ENCODE data around the gene NAT8L.

The NAT8L gene

DNA sequence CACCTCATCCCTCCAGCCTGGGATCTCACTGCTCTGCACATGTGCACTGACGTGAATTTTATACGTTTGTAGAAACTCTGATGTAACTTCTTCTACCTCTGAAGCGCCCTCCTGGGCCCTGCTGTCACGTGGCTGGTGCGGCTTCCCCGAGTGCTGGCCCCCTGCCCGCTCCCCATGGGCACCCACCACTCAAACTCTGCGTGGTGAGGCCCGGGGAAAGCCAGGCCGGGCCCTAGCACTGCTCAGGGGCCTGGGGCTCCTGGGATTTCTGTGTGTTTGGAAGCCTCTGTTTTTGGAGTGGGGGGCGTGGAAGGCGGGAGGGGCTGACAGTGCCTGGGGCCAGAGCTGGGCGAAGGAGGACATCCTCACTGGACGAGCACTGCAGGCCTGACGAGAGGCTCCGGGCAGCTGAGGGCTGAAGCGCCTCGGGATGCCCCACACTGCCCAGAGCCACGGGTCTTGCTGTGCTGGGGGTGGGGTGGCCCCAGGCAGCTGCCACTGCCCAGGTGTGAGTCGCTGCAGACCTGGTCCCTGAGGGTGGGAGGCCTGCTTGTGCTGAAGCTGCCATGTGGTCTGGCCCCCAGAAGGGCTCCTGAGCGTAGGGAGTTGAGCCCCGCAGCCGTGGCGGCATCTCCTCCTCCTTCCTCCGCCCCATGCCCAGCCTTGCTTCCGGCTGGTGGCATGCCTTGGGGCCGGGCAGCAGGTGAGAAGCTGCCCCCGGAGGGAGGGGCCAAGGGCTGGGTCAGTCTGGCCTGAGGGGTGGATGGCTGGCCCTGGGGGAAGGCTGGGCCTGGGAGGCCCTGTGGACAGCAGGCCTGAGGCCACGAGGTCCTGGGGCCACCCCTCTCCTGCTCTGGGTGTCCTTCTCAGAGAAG lies 7.7 kb downstream of the NAT8L start:
- Histone ChIP-seq H3K27me3 (ENCODE audit: control insufficient read depth, insufficient read depth, low read length) (peaks cover 5% of the 10 kb centered on the region), H3K9ac (ENCODE audit: low read depth, low read length) (no peak overlapping the region), H3K9me3 (ENCODE audit: control insufficient read depth, insufficient read depth, low read length) (no peaks in the 10 kb centered on the region), H3K4me3 (ENCODE audit: low read depth, low read length) (no peak overlapping the region), H3K4me1 (ENCODE audit: control insufficient read depth, insufficient read depth, low read length) (peaks cover 6% of the 10 kb centered on the region; the same call in 1 of the 2 replicates), H3K36me3 (ENCODE audit: control insufficient read depth, insufficient read depth, low read length) (no peaks in the 10 kb centered on the region), H3K27ac (ENCODE audit: low read depth, low read length) (no peak overlapping the region)

GRCh38 chr4:2067446-2068197 lies 8.5 kb downstream of the NAT8L start:
- peaks cover 11% of the 10 kb centered on the region; the same call in 1 of the 2 replicates for H3K4me1 ChIP-seq (ENCODE audit: control insufficient read depth, insufficient read depth, low read length)
- no peak overlapping the region for H3K27ac ChIP-seq (ENCODE audit: low read depth, low read length)
- no peak overlapping the region for H3K4me3 ChIP-seq (ENCODE audit: low read depth, low read length)
- no peaks in the 10 kb centered on the region for H3K36me3 ChIP-seq (ENCODE audit: control insufficient read depth, insufficient read depth, low read length)
- no peak overlapping the region for H3K9ac ChIP-seq (ENCODE audit: low read depth, low read length)
- no peaks in the 10 kb centered on the region for H3K9me3 ChIP-seq (ENCODE audit: control insufficient read depth, insufficient read depth, low read length)
- no peaks in the 10 kb centered on the region for H3K27me3 ChIP-seq (ENCODE audit: control insufficient read depth, insufficient read depth, low read length)

- Histone ChIP-seq H3K27ac (ENCODE audit: low read depth, low read length) (no peak overlapping the region), H3K27me3 (ENCODE audit: control insufficient read depth, insufficient read depth, low read length) (no peaks in the 10 kb centered on the region), H3K9ac (ENCODE audit: low read depth, low read length) (no peak overlapping the region), H3K4me3 (ENCODE audit: low read depth, low read length) (no peak overlapping the region), H3K36me3 (ENCODE audit: control insufficient read depth, insufficient read depth, low read length) (no peaks in the 10 kb centered on the region), H3K4me1 (ENCODE audit: control insufficient read depth, insufficient read depth, low read length) (peaks cover 11% of the 10 kb centered on the region; the same call in 1 of the 2 replicates), H3K9me3 (ENCODE audit: control insufficient read depth, insufficient read depth, low read length) (no peaks in the 10 kb centered on the region)
Observed at GRCh38 chr4:2068198-2068470, 9.0 kb downstream of the NAT8L start.

- Histone ChIP-seq H3K4me1 (ENCODE audit: control insufficient read depth, insufficient read depth, low read length) (peaks cover 11% of the 10 kb centered on the region; the same call in 1 of the 2 replicates), H3K36me3 (ENCODE audit: control insufficient read depth, insufficient read depth, low read length) (no peaks in the 10 kb centered on the region), H3K27me3 (ENCODE audit: control insufficient read depth, insufficient read depth, low read length) (no peaks in the 10 kb centered on the region), H3K4me3 (ENCODE audit: low read depth, low read length) (no peak overlapping the region), H3K27ac (ENCODE audit: low read depth, low read length) (no peak overlapping the region), H3K9ac (ENCODE audit: low read depth, low read length) (no peak overlapping the region), H3K9me3 (ENCODE audit: control insufficient read depth, insufficient read depth, low read length) (no peaks in the 10 kb centered on the region)
Observed at GRCh38 chr4:2068566-2068965, 9.4 kb downstream of the NAT8L start.

DNA sequence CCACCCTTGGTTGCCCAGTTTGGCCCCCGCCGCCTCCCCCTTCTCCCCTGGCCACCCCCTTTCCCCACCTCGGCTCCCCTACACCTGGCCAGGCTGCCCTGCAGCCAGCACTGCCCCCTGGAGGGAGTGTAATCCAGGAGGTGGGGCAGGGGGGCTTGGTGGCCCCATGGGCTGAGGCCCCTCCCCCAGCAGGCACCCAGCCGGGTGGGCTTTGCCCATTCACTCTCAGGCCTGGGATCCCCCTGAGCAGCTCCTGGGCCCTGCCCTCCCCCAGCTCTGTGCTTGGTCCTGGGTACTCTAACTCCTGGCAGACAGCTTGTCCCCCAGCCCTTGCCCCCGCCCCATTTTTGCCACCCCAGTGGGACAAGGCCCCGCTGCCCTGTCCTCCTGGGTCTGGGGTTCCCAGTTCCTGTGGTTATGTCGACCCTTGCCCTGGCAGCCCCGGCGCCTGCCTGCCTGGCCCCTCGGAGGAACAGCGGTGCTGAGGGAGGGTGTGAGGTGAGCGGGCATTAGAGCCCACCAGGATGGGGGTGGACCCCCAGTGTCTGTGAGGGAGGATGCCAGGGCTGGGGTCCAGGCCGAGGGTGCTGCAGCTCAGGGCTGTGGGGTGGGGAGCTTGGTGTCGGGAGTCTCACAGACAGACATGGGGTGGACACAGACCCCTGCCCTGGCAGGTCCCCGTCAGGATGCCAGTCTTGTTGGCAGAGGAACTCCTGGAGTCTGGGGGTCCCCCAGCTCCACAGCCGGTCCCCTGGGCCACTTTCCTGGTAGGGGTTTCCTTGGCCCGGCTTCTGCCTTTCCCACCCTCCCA lies 10.2 kb downstream of the NAT8L start:
- peaks cover 11% of the 10 kb centered on the region; the same call in 1 of the 2 replicates for H3K4me1 ChIP-seq (ENCODE audit: control insufficient read depth, insufficient read depth, low read length)
- H3K9ac ChIP-seq (ENCODE audit: low read depth, low read length): no peak overlapping the region

GRCh38 chr4:2069986-2070385 lies 10.9 kb downstream of the NAT8L start:
- Histone ChIP-seq H3K4me3 (ENCODE audit: low read depth, low read length) (no peak overlapping the region), H3K4me1 (ENCODE audit: control insufficient read depth, insufficient read depth, low read length) (peaks cover 11% of the 10 kb centered on the region; the same call in 1 of the 2 replicates), H3K9me3 (ENCODE audit: control insufficient read depth, insufficient read depth, low read length) (no peaks in the 10 kb centered on the region), H3K9ac (ENCODE audit: low read depth, low read length) (no peak overlapping the region), H3K27me3 (ENCODE audit: control insufficient read depth, insufficient read depth, low read length) (no peaks in the 10 kb centered on the region), H3K27ac (ENCODE audit: low read depth, low read length) (no peak overlapping the region), H3K36me3 (ENCODE audit: control insufficient read depth, insufficient read depth, low read length) (no peaks in the 10 kb centered on the region)

More for the DNA sequence above, 10.2 kb downstream of the NAT8L start:
- H3K36me3 ChIP-seq (ENCODE audit: control insufficient read depth, insufficient read depth, low read length): no peaks in the 10 kb centered on the region
- H3K9me3 ChIP-seq (ENCODE audit: control insufficient read depth, insufficient read depth, low read length): no peaks in the 10 kb centered on the region
- H3K27me3 ChIP-seq (ENCODE audit: control insufficient read depth, insufficient read depth, low read length): no peaks in the 10 kb centered on the region
- no peak overlapping the region for H3K4me3 ChIP-seq (ENCODE audit: low read depth, low read length)
- H3K27ac ChIP-seq (ENCODE audit: low read depth, low read length): no peak overlapping the region

DNA sequence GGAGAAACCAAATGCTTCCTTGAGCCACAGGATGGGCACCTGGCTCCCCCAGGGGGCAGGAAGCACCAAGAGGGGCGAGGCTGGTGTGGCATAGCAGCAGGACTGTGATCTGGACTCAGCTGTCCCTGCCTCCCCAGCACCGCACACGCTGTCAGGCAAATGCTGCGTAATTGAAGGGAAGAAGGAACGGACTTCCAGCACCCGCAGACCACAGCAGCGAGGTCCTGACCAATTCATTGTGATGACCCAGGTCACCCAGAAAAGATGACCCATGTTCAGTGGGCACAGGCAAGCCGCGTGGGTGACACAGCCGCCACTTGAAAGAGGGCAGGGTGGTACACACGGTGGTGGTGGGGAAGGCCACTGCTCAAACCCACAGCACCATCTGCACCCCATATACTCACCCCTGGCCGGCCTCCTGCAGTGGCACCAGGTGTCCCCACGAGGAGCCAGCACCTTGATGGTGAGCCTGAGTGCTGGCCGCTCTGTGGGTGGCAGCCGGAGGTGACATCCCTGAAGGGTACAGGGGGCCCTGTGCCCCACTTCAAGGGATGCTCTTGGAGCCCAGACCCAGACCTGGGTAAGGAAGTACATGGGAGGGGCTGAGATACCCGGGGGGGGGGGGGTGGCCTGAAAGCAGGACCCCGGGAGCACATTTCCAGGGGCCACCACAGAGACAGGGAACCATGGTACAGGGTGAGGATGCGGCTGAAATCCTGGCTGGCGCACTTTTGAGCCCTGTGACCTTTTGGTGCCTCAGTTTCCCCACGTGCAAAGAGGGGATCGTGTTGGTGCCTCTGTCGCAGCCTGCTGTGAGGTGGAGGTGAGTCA lies 11.5 kb downstream of the NAT8L start:
- Histone ChIP-seq H3K27me3 (ENCODE audit: control insufficient read depth, insufficient read depth, low read length) (no peaks in the 10 kb centered on the region), H3K9me3 (ENCODE audit: control insufficient read depth, insufficient read depth, low read length) (no peaks in the 10 kb centered on the region), H3K9ac (ENCODE audit: low read depth, low read length) (no peak overlapping the region), H3K27ac (ENCODE audit: low read depth, low read length) (no peak overlapping the region), H3K4me1 (ENCODE audit: control insufficient read depth, insufficient read depth, low read length) (peaks cover 11% of the 10 kb centered on the region; the same call in 1 of the 2 replicates), H3K36me3 (ENCODE audit: control insufficient read depth, insufficient read depth, low read length) (no peaks in the 10 kb centered on the region), H3K4me3 (ENCODE audit: low read depth, low read length) (no peak overlapping the region)

- Histone ChIP-seq H3K36me3 (ENCODE audit: control insufficient read depth, insufficient read depth, low read length) (no peaks in the 10 kb centered on the region), H3K4me3 (ENCODE audit: low read depth, low read length) (no peak overlapping the region), H3K9me3 (ENCODE audit: control insufficient read depth, insufficient read depth, low read length) (no peaks in the 10 kb centered on the region), H3K27ac (ENCODE audit: low read depth, low read length) (no peak overlapping the region), H3K27me3 (ENCODE audit: control insufficient read depth, insufficient read depth, low read length) (no peaks in the 10 kb centered on the region), H3K9ac (ENCODE audit: low read depth, low read length) (no peak overlapping the region), H3K4me1 (ENCODE audit: control insufficient read depth, insufficient read depth, low read length) (peaks cover 11% of the 10 kb centered on the region; the same call in 1 of the 2 replicates)
Observed at GRCh38 chr4:2071252-2071911, 12.3 kb downstream of the NAT8L start.

DNA sequence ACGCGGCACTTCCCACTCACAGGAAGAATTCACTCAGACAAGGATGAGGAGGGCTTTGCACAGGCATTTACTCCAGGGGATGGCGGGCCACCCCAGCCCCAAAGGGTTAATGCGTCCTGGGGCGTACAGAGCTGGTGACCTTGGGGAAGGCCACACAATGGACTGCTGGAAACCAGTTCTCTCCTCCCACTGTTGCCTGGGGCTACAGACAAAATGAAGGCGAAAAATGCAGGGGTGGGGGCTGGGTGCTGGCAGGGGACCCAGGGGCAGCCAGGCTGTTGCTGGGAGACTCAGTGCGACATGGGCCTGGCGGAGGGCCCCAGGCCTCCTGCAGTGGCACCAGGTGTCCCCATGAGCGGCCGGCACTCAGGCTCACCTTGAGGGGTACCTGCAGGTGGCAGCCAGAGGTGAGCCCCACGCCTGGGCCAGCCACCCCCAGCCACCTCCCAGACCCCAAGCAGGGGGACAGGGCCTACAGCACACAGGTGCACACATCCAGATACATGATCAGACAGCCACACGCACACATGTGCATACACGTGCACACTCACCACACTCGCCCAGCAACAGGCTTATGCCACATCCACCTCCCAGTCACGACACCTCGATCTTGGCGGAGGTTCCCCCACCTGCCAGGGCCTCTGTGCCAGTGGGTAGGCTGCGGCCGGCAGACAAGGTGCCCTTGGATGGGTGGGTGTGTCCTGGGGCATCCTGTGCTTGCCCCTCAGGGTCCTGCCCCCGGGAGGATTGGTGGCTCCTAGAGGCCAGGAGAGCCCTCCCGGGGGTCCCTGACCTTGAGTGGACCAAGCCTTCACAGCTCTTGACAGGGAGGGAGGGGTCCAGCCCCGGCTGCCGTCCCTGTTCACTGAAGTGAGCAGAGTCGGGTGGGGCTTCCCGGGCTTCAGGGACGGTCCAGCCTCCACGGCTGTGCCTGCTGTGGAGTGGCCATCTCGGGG lies 13.1 kb downstream of the NAT8L start:
- no peaks in the 10 kb centered on the region for H3K27me3 ChIP-seq (ENCODE audit: control insufficient read depth, insufficient read depth, low read length)
- no peak overlapping the region for H3K9ac ChIP-seq (ENCODE audit: low read depth, low read length)
- no peaks in the 10 kb centered on the region for H3K9me3 ChIP-seq (ENCODE audit: control insufficient read depth, insufficient read depth, low read length)
- no peak overlapping the region for H3K4me3 ChIP-seq (ENCODE audit: low read depth, low read length)
- H3K4me1 ChIP-seq (ENCODE audit: control insufficient read depth, insufficient read depth, low read length): peaks cover 11% of the 10 kb centered on the region; the same call in 1 of the 2 replicates
- no peak overlapping the region for H3K27ac ChIP-seq (ENCODE audit: low read depth, low read length)
- H3K36me3 ChIP-seq (ENCODE audit: control insufficient read depth, insufficient read depth, low read length): no peaks in the 10 kb centered on the region
